ENCODE data around the gene MAPK10. TPM values are rescaled to one million over a fixed set of nuclear protein-coding genes. Genes with fewer than 3 reads are reported as not detected.
"Not testable (repeated sequence)": the region's sequence is repeated elsewhere in the genome, so short reads cannot be mapped to it uniquely, and the experiment has no call there.

MAPK10 gene
- polyA plus RNA-seq, 3 donors = 53.5 to 61.7 (median 55.2) TPM

DNA sequence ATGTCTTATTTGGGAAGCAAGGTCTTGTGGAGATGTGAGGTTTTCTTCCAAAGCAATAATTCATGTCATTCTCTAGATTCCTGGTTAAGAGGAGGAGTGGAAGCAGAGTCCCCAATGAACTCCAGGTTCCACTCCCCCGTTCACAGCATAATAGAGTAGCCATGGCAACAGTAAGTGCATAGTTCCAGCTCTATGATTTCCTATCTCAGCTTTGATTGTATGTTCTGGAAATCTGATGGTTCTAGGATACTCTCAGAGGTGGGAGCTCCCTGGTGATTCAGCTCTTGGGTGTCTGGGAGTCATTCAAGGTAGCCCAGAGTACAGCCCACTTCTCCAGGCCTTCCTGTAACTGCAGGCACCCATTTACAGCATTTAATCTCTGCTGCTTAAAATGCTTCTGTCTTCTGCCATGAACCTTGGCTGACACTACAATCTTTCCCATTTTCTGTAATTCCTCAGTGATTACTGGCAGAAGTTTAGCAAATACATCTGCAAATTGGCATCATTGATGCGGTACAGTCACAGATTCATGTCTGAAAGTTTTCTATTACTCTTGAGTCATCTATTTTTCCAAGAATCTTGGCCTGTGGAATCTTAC, 242.0 kb downstream of the MAPK10 start:
- DNase-seq (ENCODE audit: low read depth in 3 of 3, low spot score in 2 of 3) = peak in 2 of 3 donors; percentile 6 to 13

DNA sequence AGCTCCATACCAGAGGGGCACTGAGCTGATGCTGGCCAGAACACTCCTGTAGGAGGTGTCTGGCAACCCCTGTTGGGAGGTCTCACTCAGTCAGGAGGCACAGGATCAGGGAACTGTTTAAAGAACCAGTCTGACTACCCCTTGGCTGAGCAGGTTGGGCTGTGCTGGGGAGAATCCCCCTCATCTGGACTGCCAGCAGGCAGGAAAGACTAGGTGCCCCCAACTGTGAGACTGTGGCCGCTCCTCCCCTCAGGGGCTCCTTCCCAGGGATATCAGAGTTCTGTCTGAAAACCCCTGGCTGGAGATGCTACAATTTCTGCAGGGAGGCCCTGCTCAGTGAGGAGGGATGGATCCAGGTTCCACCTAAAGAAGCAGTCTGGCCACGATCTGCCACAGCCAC, 245.3 kb downstream of the MAPK10 start:
- no peak for DNase-seq (ENCODE audit: low read depth in 3 of 3, low spot score in 2 of 3)

DNA sequence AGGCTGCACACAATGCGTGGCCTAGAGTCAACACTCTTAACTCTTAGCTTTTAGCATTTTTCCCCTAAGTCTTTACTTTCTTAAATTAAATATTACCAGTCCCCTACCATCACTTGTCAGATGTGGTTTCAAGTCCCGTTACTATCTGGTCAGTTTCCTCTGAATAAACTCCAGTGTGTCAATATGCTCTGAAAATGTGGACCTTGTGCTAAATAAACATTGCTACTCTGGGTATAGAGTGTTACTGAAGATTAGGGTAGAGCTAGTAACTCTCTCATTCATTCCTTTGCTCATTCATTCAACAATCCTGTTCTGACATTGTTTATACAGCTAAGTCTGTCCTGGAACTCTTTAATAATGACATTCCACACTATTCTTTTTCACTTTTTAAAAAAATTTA, 251.0 kb downstream of the MAPK10 start:
- DNase-seq (ENCODE audit: low read depth in 3 of 3, low spot score in 2 of 3) = no peak

DNA sequence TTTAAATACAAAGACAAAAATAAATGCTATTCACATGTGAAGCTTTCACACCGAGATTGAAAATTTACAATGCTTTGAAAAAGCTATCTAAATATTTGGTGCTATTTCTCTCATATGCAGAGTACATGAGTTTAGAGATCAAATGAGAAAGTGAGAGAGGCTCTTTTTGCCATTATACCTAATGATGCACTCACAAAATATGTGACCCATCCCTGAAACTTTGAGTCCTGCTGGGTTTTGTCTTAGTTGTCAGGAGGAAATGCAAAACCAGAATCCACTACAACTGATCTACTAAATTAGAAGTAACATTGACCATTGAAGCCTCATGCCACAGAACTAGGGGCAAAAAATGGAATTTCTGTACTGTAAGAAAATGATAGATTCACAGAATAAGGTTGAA, 251.7 kb downstream of the MAPK10 start:
- no peak for DNase-seq (ENCODE audit: low read depth in 3 of 3, low spot score in 2 of 3)

DNA sequence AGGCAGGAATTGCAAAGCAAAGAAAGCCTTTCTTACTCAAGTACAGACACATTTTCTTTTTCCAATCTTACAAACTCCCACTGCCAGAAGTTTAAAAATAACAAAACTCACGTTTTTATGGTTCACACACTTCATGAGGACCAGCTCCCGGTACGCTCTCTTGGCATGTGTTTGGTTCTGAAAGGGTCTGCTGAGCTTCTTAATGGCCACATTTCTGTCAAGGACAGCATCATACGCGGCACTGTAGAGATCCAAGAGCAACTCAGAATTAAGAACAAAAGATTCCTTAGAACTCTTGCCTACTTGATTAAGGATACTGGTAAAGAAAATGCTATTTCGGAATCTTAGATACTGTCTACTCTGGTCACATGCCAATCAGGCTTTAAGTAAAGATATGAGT, 252.7 kb downstream of the MAPK10 start:
- no peak for DNase-seq (ENCODE audit: low read depth in 3 of 3, low spot score in 2 of 3)

DNA sequence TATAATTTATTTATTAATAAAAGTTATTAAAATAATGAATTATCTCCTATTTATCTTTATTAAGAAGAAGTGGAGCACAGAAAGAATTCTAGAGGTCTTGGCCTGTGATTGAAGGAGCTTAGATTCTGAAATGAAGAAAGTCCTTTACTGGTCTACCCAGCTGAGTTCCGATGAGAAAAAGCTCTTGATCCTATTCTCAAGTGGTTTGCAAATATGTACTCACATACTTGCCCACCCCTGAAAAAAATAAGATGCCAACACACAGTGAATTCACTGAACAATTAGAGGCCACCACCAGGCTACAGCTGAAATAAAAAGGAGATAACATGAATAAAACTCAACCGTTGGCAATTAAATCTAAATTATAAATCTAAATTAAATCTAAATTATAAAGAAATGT, 253.4 kb downstream of the MAPK10 start:
- DNase-seq (ENCODE audit: low read depth in 3 of 3, low spot score in 2 of 3) = no peak

DNA sequence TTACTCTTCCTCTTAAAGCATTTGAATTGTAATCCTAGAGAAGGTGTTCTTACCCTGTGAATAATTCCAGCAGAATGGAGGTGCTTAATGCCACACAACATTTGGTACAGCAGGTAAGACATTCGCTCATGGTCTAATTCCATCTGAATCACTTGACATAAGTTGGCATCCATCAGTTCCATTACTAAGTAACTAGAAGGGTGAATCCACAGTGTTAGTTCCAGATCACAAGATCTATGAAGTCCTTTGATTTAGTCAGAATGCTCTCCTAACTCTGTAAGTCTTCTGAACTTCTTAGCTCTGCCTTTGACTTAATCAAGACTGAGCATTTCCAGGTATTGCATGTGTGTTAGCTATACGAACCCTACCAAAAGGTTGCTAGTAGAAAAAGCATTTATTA, 258.0 kb downstream of the MAPK10 start:
- DNase-seq (ENCODE audit: low read depth in 3 of 3, low spot score in 2 of 3) = no peak

DNA sequence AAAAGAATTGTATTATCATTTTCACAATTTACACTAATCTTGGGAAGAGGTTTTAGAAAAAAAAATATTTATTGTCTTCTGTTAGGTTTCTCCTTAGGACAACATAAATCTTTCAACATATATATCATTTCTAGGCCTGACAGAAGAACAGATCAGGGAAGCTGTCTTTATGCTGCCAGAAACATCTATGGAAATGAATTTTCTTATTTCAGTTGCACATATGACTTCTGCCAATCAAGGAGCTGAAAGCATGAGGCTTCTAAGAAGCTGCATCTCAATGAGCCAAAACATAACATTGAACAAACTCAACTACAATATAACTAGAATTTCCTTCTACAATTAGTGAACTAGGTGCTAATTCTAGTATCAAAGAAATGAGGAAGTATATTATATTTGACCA, 258.4 kb downstream of the MAPK10 start:
- no peak for DNase-seq (ENCODE audit: low read depth in 3 of 3, low spot score in 2 of 3)

DNA sequence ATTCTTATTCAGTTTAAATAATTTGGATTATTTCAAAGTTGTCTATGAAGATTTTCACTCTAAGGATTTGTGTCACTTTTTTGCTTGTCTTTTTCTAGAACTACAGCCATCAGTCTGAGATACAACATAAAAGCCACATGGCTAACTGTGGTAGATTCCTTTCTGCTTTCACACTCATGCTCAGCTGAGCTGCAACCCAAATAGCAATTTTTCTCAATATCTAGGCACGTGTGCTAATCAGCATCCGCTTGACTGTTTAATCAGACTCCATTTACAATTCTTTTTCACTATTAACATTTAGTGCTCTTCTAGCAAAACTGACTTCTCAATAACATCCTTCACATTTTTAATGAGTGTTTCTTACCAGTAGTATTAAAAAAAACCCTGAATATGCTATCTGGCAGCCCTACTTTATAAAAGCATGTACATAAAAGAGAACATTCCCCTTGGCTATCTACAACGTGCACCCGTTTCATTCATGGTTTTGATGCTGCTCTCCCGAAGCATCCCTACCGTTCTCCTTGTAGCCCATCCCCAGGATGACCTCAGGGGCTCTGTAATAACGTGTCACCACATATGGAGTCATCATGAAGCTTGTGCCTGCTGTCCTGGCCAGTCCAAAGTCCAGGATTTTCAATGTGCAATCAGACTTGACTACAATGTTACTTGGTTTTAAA, 259.2 kb downstream of the MAPK10 start:
- DNase-seq (ENCODE audit: low read depth in 3 of 3, low spot score in 2 of 3) = no peak

DNA sequence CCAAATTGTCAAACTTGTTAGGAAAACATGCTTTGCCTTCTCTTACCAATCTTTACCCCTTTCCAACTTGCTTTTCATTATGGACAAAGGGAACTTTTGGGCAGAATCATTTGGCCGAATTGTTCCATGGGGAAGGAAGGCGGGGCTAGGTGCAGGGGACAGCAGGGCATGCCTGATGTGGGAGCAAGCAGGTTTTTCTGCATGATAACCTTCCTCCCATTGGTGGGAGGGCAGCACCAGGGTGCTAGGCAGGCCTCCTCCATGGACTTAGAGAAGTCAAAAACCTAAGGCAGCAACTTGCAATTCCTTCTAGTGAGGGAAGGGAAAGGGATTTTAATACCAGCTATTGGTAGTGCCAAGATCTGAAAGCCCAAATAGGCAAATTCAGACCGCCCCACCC, 260.5 kb downstream of the MAPK10 start:
- DNase-seq (ENCODE audit: low read depth in 3 of 3, low spot score in 2 of 3) = no peak

DNA sequence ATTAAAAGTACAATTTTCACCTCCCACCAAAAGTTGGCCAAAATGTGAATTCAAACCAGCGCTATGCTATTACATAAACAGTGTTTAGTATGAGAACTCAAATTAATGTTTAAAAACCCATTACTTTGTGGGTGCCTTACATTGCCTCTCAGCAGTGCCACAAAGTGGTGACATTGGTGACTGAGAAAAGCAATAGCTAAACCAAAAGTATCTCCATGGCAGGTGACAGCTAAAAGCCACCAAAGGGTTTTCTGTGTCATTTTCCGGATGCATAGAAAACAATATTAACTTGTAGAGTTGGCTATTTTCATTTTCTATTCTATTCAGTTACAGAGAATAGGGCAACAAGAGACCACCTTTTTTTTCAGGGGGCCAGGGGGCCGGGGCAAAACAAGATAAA, 261.2 kb downstream of the MAPK10 start:
- DNase-seq (ENCODE audit: low read depth in 3 of 3, low spot score in 2 of 3) = no peak

DNA sequence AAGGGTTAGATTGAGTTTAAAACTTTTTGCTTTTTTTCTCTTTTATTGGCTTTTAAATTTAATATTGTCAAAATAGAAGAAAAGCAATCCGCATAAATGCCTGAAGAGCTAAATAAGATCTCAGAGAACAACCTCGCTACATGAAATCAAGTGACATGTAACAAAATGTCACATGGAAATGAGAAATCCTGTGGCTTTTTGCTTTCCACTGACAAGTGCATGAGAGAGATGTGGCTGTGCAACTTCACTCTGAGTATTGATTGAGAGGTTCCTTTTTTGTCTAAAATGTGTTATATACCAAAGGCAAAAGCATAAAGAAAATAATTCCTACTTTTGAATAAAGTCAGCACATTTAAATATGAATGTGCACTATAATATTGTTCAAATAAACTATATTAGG, 263.5 kb downstream of the MAPK10 start:
- DNase-seq (ENCODE audit: low read depth in 3 of 3, low spot score in 2 of 3) = no peak

DNA sequence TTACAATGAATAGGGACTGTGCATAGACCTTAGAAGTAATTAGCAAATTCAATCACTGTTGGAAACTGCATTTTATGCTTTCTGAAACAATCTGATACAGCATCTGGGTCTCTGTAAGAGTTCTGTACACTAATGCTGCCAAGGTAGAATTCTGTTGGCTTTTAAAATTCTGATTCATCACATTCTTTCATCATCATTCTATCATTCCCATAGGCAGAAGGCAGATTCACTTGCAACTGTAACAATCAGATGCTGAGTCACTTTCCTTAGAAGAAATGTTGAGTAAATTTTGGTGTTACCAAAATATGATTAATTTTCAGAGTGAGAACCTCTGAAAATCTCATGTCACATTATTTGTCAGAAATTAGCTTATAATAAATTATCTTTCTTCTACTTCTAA, 267.2 kb downstream of the MAPK10 start:
- no peak for DNase-seq (ENCODE audit: low read depth in 3 of 3, low spot score in 2 of 3)

DNA sequence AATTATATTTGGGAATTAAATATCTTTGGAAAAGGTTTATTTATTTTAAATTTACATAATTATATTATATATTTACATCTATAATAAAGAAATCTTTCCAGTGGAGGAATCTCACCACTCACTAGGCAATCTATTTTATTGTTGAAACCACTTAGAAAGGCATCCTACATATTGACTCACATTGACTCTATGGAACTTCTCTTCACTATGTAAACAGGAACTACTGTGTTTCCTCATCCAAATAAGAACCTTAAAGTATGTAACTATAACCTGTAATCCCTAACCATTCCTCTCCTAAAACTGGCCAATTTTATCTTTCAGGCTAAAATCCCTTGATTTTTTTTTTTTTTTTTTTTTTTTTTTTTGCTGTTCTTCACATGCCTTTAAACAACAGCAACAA, 268.7 kb downstream of the MAPK10 start:
- no peak for DNase-seq (ENCODE audit: low read depth in 3 of 3, low spot score in 2 of 3)

DNA sequence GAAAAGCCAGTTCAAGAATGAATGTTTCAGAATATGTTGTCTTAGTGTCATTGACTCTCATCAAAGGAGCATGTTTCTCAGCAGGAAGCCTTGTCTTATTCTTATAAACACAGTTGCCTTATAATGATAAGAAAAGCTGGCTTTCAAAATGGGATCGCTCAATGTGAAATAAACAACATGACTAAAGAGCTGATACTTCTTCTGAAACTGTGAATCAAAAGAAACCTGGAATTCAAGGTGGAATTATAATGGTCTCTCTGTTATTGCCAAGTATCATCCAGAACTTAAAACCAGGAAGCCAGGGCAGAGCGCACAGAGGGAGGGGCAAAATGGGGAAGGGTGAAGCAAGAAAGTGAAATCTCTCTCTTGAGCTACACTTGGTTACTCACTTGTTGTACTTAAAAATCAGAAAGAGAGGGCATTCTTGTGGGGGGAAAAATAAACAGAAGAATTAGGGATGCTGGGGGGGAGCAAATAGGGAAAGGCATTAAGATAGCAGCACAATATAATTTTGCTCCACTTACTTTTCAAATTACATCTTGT, 270.0 kb downstream of the MAPK10 start:
- no peak for DNase-seq (ENCODE audit: low read depth in 3 of 3, low spot score in 2 of 3)

DNA sequence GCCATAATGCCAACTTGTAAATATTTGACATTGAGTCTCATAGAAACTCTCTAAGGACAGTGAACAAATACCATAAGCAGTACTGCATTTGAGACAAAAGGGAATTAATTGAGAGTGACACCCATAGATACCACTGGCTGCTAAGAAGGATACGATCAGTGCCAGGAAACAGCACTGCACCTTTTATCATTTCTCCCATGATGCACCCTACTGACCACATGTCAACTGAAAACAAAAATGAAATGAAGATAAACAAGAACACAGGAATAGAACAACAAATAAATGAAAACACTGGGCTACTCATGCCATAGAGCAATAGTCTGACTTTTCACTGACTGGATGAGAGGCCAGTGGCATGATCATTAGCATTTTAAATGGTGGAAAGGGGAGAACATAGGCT, 270.8 kb downstream of the MAPK10 start:
- DNase-seq (ENCODE audit: low read depth in 3 of 3, low spot score in 2 of 3) = no peak

DNA sequence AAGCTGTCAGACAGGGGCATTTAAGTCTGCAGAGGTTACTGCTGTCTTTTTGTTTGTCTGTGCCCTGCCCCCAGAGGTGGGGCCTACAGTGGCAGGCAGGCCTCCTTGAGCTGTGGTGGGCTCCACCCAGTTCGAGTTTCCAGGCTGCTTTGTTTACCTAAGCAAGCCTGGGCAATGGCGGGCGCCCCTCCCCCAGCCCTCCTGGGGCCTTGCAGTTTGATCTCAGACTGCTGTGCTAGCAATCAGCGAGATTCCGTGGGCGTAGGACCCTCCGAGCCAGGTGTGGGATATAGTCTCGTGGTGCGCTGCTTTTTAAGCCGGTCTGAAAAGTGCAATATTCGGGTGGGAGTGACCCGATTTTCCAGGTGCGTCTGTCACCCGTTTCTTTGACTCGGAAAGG, 284.1 kb downstream of the MAPK10 start:
- not testable (repeated sequence) for DNase-seq (ENCODE audit: low read depth in 3 of 3, low spot score in 2 of 3)

DNA sequence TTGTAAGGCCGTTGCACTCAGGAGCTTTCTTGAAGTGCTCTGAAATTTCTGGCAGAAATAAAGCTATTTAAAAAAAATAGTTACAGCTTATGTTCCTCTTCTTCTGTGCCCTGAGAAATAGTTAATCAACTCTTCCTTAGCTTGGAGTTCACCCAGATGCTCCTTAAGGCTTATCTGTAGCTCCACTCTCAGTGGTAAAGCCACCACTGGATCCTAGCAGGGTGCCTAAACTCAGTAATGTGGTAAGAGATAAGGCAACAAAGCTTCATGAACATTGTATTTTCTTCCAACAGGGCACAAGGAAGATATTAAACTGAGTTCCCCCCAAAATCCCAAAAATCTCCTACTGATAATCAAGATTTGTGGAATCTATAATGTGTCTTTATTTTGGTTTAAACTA, 299.5 kb downstream of the MAPK10 start:
- DNase-seq (ENCODE audit: low read depth in 3 of 3, low spot score in 2 of 3) = no peak

DNA sequence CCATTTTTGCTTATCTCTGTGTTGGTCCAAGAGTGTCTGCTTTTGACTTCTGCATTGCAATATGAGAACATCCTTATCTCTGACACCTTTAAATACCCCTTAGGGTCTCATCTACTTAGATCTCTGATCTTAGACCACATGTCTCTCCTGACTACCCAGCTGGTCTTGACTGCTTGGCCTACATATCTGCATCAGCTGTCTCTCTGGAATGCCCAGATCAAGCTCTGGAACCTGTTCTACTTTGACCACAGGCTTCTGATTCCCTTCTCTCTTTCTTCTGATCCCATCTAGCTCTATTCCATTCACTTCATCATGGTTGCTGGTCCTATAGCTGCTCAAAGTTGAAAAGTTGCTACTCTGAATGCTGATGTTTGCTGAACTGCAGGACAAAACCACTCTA, 301.2 kb downstream of the MAPK10 start:
- DNase-seq (ENCODE audit: low read depth in 3 of 3, low spot score in 2 of 3) = no peak

DNA sequence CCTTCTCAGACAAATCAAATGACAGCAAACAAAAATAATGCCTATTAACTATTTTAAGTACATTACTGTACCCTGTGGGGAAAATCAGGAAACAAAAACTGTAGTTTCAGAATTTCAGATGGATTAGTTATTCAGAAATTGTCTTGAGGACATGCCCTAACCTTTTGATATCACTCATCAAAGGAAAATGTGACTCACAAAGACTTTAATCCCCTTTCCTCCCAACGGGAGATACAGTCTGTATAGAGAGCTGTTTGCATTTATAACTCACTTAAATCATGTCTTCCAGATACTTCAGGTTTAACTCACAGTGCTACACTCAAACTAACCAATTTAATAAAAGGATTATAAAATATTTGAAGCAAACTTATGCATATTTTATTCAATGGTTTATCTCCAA, 304.0 kb downstream of the MAPK10 start:
- no peak for DNase-seq (ENCODE audit: low read depth in 3 of 3, low spot score in 2 of 3)

DNA sequence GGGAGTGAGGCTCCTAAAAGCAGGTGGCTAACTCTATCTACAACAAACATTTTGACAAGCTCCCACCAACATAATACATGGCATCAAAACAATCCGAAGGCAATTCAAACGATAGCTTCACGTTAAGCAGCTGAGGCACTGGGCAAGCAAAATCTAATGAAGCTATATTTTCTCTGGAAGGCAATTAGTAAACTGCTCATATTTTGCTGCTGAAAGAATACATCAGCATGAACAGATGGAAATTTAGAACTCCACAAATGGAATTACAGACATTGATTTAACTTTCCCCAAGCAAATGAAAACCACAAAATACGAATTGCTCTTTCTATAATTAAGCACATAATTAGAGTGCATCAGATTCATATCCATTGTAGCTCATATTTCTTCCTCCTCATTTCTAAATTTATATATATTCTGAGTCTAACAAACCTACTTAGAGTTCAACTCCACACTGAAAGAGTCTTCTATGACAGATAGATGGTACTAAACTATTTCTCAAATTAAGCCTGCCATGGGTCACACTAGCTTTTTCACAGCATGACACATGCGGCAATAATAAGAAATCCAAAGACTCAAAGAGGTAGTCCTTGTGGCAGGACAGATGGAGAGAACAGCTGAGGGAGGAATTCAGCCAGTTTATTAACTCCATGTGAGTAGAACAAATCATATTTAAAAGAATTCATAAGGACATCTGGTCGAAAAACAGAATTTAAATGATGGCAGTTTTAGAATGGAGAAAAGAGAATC, 305.4 kb downstream of the MAPK10 start:
- no peak for DNase-seq (ENCODE audit: low read depth in 3 of 3, low spot score in 2 of 3)

DNA sequence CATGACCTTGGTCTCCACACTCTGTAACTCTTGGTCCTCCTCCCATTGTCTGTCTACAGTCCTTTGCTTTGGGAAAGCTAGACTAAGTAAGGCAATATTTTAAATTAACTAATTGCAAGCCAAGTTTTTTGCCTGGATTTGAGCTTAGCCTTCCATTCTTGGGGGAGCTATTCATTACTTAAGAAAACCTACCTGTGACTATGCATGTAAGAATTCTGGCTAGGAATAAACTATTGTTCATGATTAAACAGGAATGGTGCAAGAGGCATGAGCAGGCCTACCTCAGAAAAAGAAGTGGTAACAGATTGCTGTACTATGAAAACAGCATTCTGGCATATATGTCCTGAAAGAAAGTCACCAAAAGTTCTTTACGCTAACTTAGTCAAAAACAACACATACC, 309.4 kb downstream of the MAPK10 start:
- no peak for DNase-seq (ENCODE audit: low read depth in 3 of 3, low spot score in 2 of 3)

Data from right renal cortex interstitium (tissue), 3 donors.